IMR-90 (cell line): Measurements from ENCODE around the gene CBLIF.

ENCODE experiments used
- CHD1 ChIP-seq: IDR thresholded peaks from 2 replicates; pipeline ENCODE4 v1.6.1; 2012; ENCODE audit warnings: low read depth, low read length, improper control_type of control experiment
- CTCF ChIP-seq: conservative IDR thresholded peaks from 2 replicates; pipeline ENCODE4 v1.5.1; 2012; ENCODE audit warnings: mild to moderate bottlenecking, low read depth, low read length, improper control_type of control experiment
- FOS ChIP-seq: fragments of 150-350 bp; IDR thresholded peaks from 2 replicates; pipeline ENCODE4 v1.6.1; 2016; ENCODE audit warnings: low read depth, low read length
- MAFK ChIP-seq: IDR thresholded peaks from 2 replicates; pipeline ENCODE4 v1.6.1; 2012; ENCODE audit warnings: low read depth, low read length, improper control_type of control experiment
- POLR2A ChIP-seq: IDR thresholded peaks from 2 replicates; pipeline ENCODE4 v1.6.1; 2012; ENCODE audit warnings: mild to moderate bottlenecking, low read depth, low read length
- RAD21 ChIP-seq: IDR thresholded peaks from 2 replicates; pipeline ENCODE4 v1.6.1; 2012; ENCODE audit warnings: low read length, improper control_type of control experiment
- RFX5 ChIP-seq: IDR thresholded peaks from 2 replicates; pipeline ENCODE4 v1.8.0; 2012; ENCODE audit warnings: low read depth, mild to moderate bottlenecking, low read length, moderate library complexity
- SMC3 ChIP-seq: fragments of 150-350 bp; IDR thresholded peaks from 2 replicates; pipeline ENCODE4 v1.6.1; 2016; ENCODE audit warnings: low read depth, mild to moderate bottlenecking, antibody characterized with exemption, low read length, moderate library complexity

DNA sequence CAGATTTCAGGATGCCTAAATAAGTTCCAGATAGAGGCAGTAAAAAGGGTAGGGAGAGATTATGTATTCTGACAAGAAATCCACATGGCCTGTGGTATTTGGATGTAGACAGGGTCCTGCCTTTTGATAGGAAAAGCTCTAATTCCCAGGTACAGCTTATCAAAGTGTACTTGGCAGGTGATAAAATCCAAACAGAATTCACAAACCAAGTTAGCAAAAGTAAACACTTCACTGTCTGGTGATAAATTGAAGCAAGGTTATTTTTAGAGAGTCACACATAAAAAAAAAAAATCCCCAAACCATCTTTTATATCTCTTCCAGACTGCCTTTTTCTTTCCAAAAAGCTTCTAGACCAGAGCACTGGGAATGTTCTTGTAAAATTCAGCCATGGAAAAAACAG, 5.7 kb downstream of the CBLIF start:
- TF ChIP-seq CTCF (no peak), POLR2A (no peak), RAD21 (no peak), CHD1 (no peak), SMC3 (no peak), RFX5 (no peak), MAFK (no peak), FOS (no peak)
